H9 (cell line): ENCODE results near the gene ETFA. TPM values are rescaled to one million over a fixed set of nuclear protein-coding genes. Genes with fewer than 3 reads are reported as not detected.

Source experiments
- DNase-seq: peaks from one replicate; pipeline ENCODE4 v3.0.0-alpha.2; 2017
- H2AFZ ChIP-seq: one replicate; pipeline ENCODE4 v1.6.1; 2013; ENCODE audit warnings: mild to moderate bottlenecking, low read length, control low read depth, moderate library complexity
- H2AK5ac ChIP-seq: 2 replicates; pipeline ENCODE4 v1.6.1; 2013; ENCODE audit warnings: low read length, control low read depth, mixed read lengths; ENCODE audit not compliant: insufficient read length
- H2BK120ac ChIP-seq: one replicate; pipeline ENCODE4 v1.6.1; 2013; ENCODE audit warnings: low read depth, mild to moderate bottlenecking, low read length, control low read depth, inconsistent platforms; ENCODE audit not compliant: poor library complexity, severe bottlenecking
- H2BK12ac ChIP-seq: 2 replicates; pipeline ENCODE4 v1.6.1; 2013; ENCODE audit warnings: low read length, control low read depth, mixed read lengths, low read depth; ENCODE audit not compliant: insufficient read length
- H2BK15ac ChIP-seq: 2 replicates; pipeline ENCODE4 v1.6.1; 2013; ENCODE audit warnings: low read depth, low read length, control low read depth
- H2BK20ac ChIP-seq: one replicate; pipeline ENCODE4 v1.6.1; 2013; ENCODE audit warnings: low read depth, mild to moderate bottlenecking, low read length, control low read depth, inconsistent platforms; ENCODE audit not compliant: poor library complexity, severe bottlenecking
- H2BK5ac ChIP-seq: 2 replicates; pipeline ENCODE4 v1.6.1; 2013; ENCODE audit warnings: low read length, control low read depth, mixed read lengths; ENCODE audit not compliant: insufficient read length
- H3K14ac ChIP-seq: 2 replicates; pipeline ENCODE4 v1.6.1; 2013; ENCODE audit warnings: low read length, control low read depth; ENCODE audit not compliant: insufficient read depth
- H3K18ac ChIP-seq: 2 replicates; pipeline ENCODE4 v1.6.1; 2013; ENCODE audit warnings: low read depth, mild to moderate bottlenecking, mixed read lengths, low read length, control low read depth; ENCODE audit not compliant: insufficient read length
- H3K23ac ChIP-seq: 2 replicates; pipeline ENCODE4 v1.6.1; 2013; ENCODE audit warnings: low read length, control low read depth, mixed read lengths, low read depth; ENCODE audit not compliant: insufficient read length
- H3K23me2 ChIP-seq: 2 replicates; pipeline ENCODE4 v1.6.1; 2013; ENCODE audit warnings: low read depth, mild to moderate bottlenecking, mixed read lengths, low read length, control low read depth; ENCODE audit not compliant: insufficient read length, poor library complexity, severe bottlenecking
- H3K27ac ChIP-seq: 2 replicates; pipeline ENCODE4 v1.5.1; 2013; ENCODE audit warnings: low read length, control low read depth, mixed read lengths, low read depth; ENCODE audit not compliant: insufficient read length
- H3K27me3 ChIP-seq: 2 replicates; pipeline ENCODE4 v1.6.1; 2013; ENCODE audit warnings: low read length, control low read depth, inconsistent platforms; ENCODE audit not compliant: insufficient read depth
- H3K4ac ChIP-seq: 2 replicates; pipeline ENCODE4 v1.6.1; 2013; ENCODE audit warnings: low read depth, mild to moderate bottlenecking, control low read depth, inconsistent platforms, low read length, moderate library complexity
- H3K4me1 ChIP-seq: 2 replicates; pipeline ENCODE4 v1.6.1; 2013; ENCODE audit warnings: low read length, control low read depth, inconsistent platforms; ENCODE audit not compliant: insufficient read depth
- H3K4me2 ChIP-seq: 2 replicates; pipeline ENCODE4 v1.6.1; 2013; ENCODE audit warnings: low read length, control low read depth, mixed read lengths; ENCODE audit not compliant: insufficient read length, insufficient read depth
- H3K56ac ChIP-seq: 2 replicates; pipeline ENCODE4 v1.6.1; 2013; ENCODE audit warnings: low read depth, mild to moderate bottlenecking, mixed read lengths, low read length, control low read depth; ENCODE audit not compliant: insufficient read length
- H3K79me1 ChIP-seq: 2 replicates; pipeline ENCODE4 v1.6.1; 2013; ENCODE audit warnings: low read depth, mild to moderate bottlenecking, moderate library complexity, low read length, control low read depth, inconsistent platforms; ENCODE audit not compliant: insufficient read depth, poor library complexity, severe bottlenecking
- H3K79me2 ChIP-seq: 2 replicates; pipeline ENCODE4 v1.6.1; 2013; ENCODE audit warnings: low read length, control low read depth, inconsistent platforms; ENCODE audit not compliant: insufficient read depth
- H3K9ac ChIP-seq: 2 replicates; pipeline ENCODE4 v1.6.1; 2013; ENCODE audit warnings: low read length, control low read depth, mixed read lengths; ENCODE audit not compliant: insufficient read length; ENCODE audit errors: extremely low read depth
- H3K9me3 ChIP-seq: one replicate; pipeline ENCODE4 v1.6.1; 2013; ENCODE audit warnings: low read depth, low read length, inconsistent platforms; ENCODE audit not compliant: control insufficient read depth
- H3T11ph ChIP-seq: one replicate; pipeline ENCODE4 v1.6.1; 2013; ENCODE audit warnings: mild to moderate bottlenecking, low read length, control low read depth, inconsistent platforms
- H4K20me1 ChIP-seq: one replicate; pipeline ENCODE4 v1.6.1; 2013; ENCODE audit not compliant: control insufficient read depth, insufficient read length, insufficient read depth
- H4K5ac ChIP-seq: 2 replicates; pipeline ENCODE4 v1.6.1; 2013; ENCODE audit warnings: low read depth, mild to moderate bottlenecking, mixed read lengths, low read length, control low read depth; ENCODE audit not compliant: insufficient read length
- H4K8ac ChIP-seq: replicated peaks from 2 replicates; pipeline ENCODE4 v1.6.1; 2013; ENCODE audit warnings: low read length, control low read depth, mixed read lengths, low read depth; ENCODE audit not compliant: insufficient read length
- H4K91ac ChIP-seq: 2 replicates; pipeline ENCODE4 v1.6.1; 2013; ENCODE audit warnings: low read depth, mild to moderate bottlenecking, moderate library complexity, mixed read lengths, low read length, control low read depth; ENCODE audit not compliant: insufficient read length
- H3K27ac Mint-ChIP-seq, 3 experiments: 2 replicates in 2 of 3; 3 replicates in 1 of 3; pipeline ENCODE4 v1.8.0; 2020 to 2021; ENCODE audit warnings: mixed read lengths in 3 of 3, mild to moderate bottlenecking in 1 of 3, moderate library complexity in 1 of 3
- H3K27me3 Mint-ChIP-seq: 2 replicates; pipeline ENCODE4 v1.8.0; 2021; ENCODE audit warnings: low read depth, mild to moderate bottlenecking, moderate library complexity, mixed read lengths
- H3K36me3 Mint-ChIP-seq, 3 experiments: 2 replicates in 2 of 3; 3 replicates in 1 of 3; pipeline ENCODE4 v1.8.0; 2020 to 2021; ENCODE audit warnings: low read depth in 3 of 3, mixed read lengths in 3 of 3; ENCODE audit not compliant: insufficient read depth in 1 of 3
- H3K4me1 Mint-ChIP-seq, 2 experiments: 2 replicates each; pipeline ENCODE4 v1.8.0; 2020; ENCODE audit warnings: mixed read lengths in 2 of 2
- H3K4me3 Mint-ChIP-seq, 2 experiments: 2 replicates in 1 of 2; 3 replicates in 1 of 2; pipeline ENCODE4 v1.8.0; 2020 to 2021; ENCODE audit warnings: mild to moderate bottlenecking in 2 of 2, mixed read lengths in 2 of 2, moderate library complexity in 1 of 2
- H3K9me3 Mint-ChIP-seq, 2 experiments: 2 replicates in 1 of 2; 3 replicates in 1 of 2; pipeline ENCODE4 v1.8.0; 2020; ENCODE audit warnings: mild to moderate bottlenecking in 2 of 2, mixed read lengths in 2 of 2, moderate library complexity in 1 of 2
- WGBS: extraction: QIAGEN DNeasy Blood & Tissue Kit; methylation state at CpG from one replicate; pipeline ENCODE4 v1.1.7; 2013; ENCODE audit warnings: missing lambda C conversion rate, low lambda C conversion rate, mixed read lengths; ENCODE audit not compliant: insufficient read length; ENCODE audit errors: extremely low coverage; 5-methylcytosine and 5-hydroxymethylcytosine counted together
- total RNA-seq: library from RNA; stranded (reverse); gene quantifications from 2 replicates; pipeline ENCODE4 v1.2.1, GENCODE V29; 2021
- TF ChIP-seq, protein P1 (sequence below): fragments of 200-600 bp; sonication (generic); conservative IDR thresholded peaks from 3 replicates; pipeline ENCODE4 v1.8.0; 2021; ENCODE audit warnings: antibody characterized with exemption, mild to moderate bottlenecking

ETFA gene
- total RNA-seq, 1 experiment from 2014 or later = 109 TPM

DNA sequence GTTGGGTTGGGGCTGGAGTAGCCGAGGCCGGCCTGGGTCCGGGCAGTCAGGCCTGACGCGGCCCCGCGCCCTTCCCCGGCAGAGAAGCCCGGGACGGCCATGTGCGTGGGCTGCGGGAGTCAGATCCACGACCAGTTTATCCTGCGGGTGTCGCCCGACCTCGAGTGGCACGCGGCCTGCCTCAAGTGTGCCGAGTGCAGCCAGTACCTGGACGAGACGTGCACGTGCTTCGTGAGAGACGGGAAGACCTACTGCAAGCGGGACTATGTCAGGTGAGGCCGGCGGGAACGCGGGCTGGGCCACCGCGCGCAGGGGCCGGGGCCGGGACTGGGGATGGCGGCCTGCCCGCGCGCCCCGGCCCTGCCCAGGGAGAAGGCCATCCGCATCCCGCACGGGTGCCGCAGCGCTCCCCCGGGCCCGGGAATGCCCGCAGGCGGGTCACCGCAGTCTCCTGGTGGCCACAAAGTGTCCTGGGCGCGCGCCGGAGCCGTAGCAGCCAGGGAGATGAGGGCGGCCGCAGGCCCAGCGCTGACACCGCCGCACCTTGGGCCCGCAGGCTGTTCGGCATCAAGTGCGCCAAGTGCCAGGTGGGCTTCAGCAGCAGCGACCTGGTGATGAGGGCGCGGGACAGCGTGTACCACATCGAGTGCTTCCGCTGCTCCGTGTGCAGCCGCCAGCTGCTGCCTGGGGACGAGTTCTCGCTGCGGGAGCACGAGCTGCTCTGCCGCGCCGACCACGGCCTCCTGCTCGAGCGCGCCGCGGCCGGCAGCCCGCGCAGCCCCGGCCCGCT is 26.6 kb upstream of the ETFA start:
- no peak overlapping the region for H4K8ac ChIP-seq
- no CpG with 5 or more reads among the region's 89 CpGs for WGBS
- no peak overlapping the region for H3K23ac ChIP-seq
- no peak overlapping the region for H3K56ac ChIP-seq
- TF ChIP-seq, protein P1, sequence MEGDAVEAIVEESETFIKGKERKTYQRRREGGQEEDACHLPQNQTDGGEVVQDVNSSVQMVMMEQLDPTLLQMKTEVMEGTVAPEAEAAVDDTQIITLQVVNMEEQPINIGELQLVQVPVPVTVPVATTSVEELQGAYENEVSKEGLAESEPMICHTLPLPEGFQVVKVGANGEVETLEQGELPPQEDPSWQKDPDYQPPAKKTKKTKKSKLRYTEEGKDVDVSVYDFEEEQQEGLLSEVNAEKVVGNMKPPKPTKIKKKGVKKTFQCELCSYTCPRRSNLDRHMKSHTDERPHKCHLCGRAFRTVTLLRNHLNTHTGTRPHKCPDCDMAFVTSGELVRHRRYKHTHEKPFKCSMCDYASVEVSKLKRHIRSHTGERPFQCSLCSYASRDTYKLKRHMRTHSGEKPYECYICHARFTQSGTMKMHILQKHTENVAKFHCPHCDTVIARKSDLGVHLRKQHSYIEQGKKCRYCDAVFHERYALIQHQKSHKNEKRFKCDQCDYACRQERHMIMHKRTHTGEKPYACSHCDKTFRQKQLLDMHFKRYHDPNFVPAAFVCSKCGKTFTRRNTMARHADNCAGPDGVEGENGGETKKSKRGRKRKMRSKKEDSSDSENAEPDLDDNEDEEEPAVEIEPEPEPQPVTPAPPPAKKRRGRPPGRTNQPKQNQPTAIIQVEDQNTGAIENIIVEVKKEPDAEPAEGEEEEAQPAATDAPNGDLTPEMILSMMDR = no peak
- no peak overlapping the region for H4K91ac ChIP-seq
- H3K36me3 Mint-ChIP-seq = peaks cover 0 to 2% (median 0%) of the 10 kb centered on the region in 3 experiments; a peak in 1 of 7 replicates
- H3K27ac Mint-ChIP-seq = no peak overlapping the region
- no peak overlapping the region for H2BK20ac ChIP-seq
- H2AFZ ChIP-seq = no peak overlapping the region
- no peak overlapping the region for H3K4ac ChIP-seq
- peak overlapping the region; percentile 63 for H3K18ac ChIP-seq
- no peaks in the 10 kb centered on the region for H3K9me3 ChIP-seq
- H3K4me1 Mint-ChIP-seq = peaks cover 30 to 54% of the 10 kb centered on the region in 2 experiments
- H3K79me2 ChIP-seq = no peaks in the 10 kb centered on the region
- H3T11ph ChIP-seq = no peak overlapping the region
- H2BK15ac ChIP-seq = no peak overlapping the region
- H3K23me2 ChIP-seq = peaks cover 14% of the 10 kb centered on the region
- no peak overlapping the region for H4K5ac ChIP-seq
- H2BK12ac ChIP-seq = no peak overlapping the region
- H3K4me3 Mint-ChIP-seq = peak overlapping the region; percentile 14 to 84; a peak in 3 of 5 replicates
- no peak overlapping the region for H3K9ac ChIP-seq
- no peak overlapping the region for H2AK5ac ChIP-seq
- H3K27me3 ChIP-seq = peaks cover 59% of the 10 kb centered on the region
- no peaks in the 10 kb centered on the region for H4K20me1 ChIP-seq
- peaks cover 3% of the 10 kb centered on the region; the same call in 1 of the 2 replicates for H3K4me1 ChIP-seq
- no peaks in the 10 kb centered on the region for H3K79me1 ChIP-seq
- H3K27ac ChIP-seq = no peak overlapping the region
- peaks cover 6 to 25% of the 10 kb centered on the region in 2 experiments; a peak in 4 of 5 replicates for H3K9me3 Mint-ChIP-seq
- peaks cover 98% of the 10 kb centered on the region for H3K27me3 Mint-ChIP-seq
- DNase-seq = peak; percentile 66
- H2BK5ac ChIP-seq = no peak overlapping the region
- no peak overlapping the region for H3K14ac ChIP-seq
- peak overlapping the region; percentile 28 for H3K4me2 ChIP-seq
- H2BK120ac ChIP-seq = no peak overlapping the region
